Activated CD4-positive, alpha-beta T cell treated with anti-CD3 and anti-CD28 coated beads, Interleukin-2, amount 50 U/mL, for 24 hours (primary cell): Measurements from ENCODE around the gene PRKN.
"Not testable (repeated sequence)": the region's sequence is repeated elsewhere in the genome, so short reads cannot be mapped to it uniquely, and the experiment has no call there.

Experiments
- DNase-seq, 2 donors: peaks; one replicate each; pipeline ENCODE4 v3.0.0-alpha.2; 2020; ENCODE audit warnings: low read depth in 1 of 2, low spot score in 1 of 2

PRKN gene

GRCh38 chr6:162678896-162679295, 48.7 kb downstream of the PRKN start:
- not testable (repeated sequence) for DNase-seq

DNA sequence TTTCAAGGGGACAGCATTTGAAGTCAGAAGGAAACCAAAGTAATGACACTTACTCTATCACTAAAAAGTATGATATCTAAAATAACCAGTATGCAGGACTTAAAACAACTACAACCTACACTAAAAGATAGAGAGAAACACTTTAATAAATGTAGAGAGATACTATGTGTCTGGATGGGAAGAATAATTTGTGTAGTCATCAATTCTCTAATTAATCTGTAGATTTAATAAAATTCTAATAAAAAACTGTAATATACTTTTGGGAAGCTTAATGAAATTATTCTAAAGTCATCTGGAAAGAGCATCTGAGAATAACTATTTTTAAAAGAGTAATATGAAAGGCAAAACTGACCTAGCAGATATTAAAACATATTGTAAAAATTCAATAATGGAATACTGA, 52.1 kb downstream of the PRKN start:
- DNase-seq = no peak

- no peak for DNase-seq
These were observed 53.1 kb downstream of the PRKN start for GRCh38 chr6:162674452-162674851.

DNA sequence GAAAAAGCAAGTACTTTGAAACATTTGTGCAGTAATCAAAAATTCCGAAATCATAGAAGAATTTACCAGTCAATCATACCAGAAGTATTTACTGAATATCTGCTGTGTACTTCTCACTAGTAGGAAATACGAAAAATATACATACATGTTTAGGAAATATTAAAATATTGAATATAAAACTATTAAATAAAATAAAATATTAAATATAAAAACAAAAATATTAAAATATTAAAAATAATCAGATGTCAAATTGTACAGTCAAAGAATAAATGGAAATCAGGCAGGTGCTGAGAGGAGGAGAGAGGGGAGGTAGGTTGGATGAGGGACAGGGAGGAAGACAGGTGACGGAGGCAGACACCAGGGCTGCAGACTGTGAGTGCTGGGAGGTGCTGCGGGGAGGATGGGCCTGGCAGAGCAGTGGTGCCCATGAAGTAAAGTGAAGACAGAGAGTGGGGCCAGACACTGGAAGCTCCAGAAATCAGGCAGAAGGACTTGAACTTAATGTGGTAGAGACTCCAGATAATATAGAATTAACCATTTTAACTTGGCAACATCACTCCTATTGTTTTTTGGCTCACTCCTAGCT, 55.9 kb downstream of the PRKN start:
- no peak for DNase-seq

DNA sequence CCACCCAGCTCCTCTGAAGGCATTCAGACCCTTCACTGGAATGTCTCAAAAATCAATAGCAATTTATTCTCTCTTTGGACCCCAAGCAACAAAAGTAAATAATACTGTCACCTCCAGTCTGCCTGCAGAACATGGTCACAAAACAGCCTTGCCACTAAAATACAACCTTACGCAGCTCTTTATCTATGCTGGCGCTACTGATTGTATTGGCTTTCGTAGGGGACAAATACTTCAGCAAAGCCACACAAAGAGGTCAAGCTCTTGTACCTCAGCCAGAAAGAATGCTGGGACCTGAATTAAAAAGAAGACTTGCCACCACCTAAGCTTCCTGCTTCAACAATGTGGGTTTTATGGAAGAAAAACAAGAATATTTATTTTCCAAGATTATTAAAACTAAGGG, 57.2 kb downstream of the PRKN start:
- DNase-seq = no peak

GRCh38 chr6:162666246-162666645, 61.3 kb downstream of the PRKN start:
- no peak for DNase-seq

DNA sequence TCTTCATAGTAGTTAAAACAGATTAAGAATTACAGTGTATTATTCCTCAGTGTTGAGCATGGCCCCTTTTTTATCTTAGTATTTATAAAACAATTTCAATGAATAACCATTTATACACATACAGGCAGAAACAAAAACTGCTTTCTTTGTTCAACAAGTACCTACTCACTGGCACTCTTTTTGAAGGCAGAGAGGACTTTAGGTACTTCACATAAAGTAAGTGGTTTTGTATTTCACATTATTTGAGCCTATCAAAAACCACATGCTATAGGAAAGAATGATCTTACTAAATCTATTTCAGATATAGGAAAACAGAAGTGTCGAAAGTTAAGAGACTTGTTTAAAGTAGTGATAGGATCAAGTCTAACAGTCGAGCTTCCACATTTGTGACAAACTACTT, 73.8 kb downstream of the PRKN start:
- no peak for DNase-seq

DNA sequence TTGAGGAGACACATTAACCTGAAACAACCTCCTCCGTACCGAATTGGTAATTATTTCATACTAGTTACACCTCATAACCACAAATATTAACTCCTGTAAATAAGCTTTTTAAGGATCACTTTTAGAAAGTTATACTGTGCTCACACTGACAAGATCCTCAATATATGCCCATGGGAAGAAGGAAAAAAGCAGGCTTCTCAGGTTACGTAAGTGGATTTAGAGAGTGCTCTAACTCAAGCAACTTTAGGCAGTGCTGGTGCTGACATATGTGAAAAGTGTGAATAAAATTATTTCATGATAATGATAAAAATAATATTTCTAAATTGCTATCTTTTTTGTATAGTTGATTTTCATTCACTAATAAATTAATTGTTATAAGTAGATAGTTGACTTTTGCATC, 76.1 kb downstream of the PRKN start:
- DNase-seq = no peak

DNA sequence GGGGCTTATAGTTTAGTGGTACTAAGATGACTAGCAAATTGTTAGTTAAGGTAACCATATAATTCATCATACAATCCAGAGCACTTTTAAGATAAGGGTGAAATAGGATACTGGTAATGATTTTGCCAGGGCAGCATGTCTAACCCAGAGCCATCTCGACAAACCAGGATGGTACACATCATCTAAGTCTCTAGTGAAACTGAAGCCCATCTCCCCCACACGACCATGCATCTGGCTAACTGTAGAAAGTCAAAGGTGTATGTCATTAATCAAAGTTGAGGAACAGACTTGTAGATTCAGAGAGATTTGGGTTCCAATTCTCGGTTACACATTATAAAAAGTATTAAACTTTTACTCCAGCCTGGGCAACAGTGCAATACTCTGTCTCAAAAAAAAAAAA, 78.3 kb downstream of the PRKN start:
- DNase-seq = no peak

DNA sequence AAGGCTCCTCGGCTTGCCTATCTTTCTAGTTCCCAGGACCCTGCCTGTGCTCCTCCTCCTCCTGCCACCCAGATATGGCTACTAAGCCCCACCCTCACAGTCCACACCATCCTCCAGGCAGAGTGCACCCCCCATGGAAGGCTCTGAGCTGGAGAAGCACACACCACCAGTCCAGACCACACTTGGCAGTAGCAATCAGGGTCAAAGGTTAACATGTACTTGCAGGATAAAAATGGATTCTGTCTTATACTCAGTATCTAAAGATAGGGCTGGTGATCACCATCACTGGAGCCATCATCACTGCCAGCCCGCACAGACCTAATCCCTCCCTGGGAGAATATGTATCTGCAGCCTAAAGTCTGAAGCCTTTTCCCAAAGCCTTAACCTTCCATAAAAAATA, 83.4 kb downstream of the PRKN start:
- no peak for DNase-seq

DNA sequence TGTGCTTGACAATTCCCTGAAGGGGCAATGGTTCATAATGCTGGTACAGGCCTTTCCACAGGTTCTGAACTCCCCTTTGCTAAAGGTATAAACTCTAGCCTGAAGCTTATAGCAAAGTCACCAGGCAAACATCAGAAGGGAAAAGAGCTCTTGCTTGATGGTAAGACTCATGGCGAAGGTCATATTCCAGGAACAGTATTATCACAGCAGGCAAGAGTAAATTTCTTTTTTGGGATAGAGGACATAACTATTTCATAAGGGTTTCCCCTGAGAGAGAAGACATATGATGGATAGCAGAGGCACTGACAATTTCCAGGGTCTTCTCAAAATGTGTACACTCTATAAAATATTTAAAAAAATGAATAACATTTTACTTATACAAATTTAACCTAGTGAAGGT, 86.8 kb downstream of the PRKN start:
- DNase-seq = no peak

DNA sequence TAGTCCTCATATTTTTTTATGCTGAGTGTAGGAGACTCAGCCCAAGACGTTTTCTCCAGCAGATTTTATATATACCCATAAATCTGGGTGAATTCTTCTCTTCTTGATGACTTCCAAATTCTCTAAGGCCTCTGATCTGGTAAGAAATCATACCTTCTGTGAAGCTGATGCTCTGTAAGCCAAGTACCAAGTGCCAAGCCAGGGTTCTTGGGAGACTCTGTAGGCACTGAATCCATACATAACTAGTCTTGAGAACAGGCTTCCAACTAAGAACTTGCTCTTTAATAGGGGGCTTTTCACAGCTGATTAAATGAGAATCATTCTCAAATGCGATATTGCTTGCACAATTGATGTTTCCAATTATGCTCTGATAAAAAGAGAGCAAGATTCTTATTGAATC, 87.6 kb downstream of the PRKN start:
- DNase-seq = no peak

DNA sequence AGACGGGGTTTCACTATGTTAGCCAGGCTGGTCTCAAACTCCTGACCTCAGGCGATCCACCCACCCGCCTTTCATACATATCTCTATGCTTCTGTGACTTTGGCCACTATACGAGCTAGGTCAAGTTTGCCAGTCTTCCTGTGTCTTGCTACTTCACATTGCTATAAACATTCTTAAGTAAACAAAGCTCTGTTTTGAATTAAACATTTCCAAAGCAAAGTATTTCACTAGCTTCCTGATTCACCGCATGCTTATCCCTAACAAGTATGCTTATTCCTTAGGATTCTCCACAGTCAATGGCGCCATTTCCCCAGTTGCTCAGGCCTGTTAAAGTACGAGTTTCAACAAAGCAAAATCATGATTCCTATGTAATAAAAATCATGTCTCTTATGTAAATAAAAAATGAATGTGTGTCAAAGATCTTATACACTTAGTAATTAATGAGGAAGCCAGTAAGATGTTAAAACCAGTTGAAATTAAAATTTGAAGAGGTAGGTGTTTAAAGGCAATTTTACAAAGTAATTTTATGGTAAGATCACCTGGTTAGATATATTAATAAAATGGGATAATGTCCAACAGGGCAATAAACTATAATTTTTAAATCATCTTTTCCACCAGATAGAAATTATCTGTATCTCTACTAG, 88.5 kb downstream of the PRKN start:
- no peak for DNase-seq

DNA sequence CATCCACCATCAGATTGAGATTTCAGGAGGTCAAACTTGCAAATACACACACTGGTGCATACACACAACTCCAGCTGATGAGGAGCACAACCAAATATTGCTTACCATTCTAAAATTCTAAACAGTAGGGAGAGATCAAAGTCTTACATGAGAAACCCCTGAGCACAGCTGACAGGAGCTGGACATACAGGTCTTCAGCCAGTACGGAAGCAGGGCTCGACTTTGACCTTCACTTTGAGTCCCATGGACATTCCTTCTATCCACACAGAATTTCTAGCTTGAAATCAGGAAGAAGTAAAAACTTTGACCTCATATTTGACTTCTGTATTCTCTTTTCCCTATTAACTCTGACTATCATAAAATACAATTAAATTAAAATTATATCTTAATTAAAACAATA, 90.2 kb downstream of the PRKN start:
- no peak for DNase-seq

- DNase-seq = no peak
These were observed 91.4 kb downstream of the PRKN start for GRCh38 chr6:162636167-162636566.

DNA sequence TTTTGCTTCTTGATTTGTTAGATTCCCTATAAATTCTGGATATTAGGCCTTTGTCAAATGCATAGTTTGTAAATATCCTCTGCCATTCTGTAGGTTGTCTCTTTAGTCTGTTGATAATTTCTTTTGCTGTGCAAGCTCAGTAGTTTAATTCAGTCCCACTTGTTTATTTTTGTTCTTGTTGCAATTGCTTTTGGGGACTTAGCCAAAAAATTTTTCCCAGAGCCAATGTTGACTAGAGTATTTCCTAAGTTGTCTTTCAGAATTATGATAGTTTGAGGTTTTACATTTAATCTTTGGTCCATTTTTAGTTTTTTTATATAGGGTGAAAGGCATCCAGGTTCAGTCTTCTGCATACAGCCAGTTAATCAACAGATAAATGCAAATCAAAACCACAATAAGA, 96.0 kb downstream of the PRKN start:
- DNase-seq = no peak

DNA sequence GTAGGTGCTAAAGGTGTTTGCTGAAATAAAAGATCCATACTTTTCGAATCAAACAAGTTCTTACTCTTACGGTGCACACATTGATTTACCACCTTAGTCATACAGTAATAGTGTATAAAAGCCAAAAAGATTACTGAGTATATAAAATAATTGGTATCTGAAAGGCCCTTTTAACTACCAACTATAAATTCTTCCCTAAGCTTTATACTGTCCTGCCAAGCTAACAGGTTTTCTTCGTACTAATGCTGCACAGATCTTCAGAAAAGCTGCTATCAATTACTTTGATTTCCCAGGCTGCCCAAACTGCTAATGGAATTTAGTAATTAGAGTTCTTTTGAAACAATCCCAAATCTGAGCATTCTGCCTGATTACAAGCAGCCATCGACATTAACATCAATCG, 97.5 kb downstream of the PRKN start:
- DNase-seq = no peak

DNA sequence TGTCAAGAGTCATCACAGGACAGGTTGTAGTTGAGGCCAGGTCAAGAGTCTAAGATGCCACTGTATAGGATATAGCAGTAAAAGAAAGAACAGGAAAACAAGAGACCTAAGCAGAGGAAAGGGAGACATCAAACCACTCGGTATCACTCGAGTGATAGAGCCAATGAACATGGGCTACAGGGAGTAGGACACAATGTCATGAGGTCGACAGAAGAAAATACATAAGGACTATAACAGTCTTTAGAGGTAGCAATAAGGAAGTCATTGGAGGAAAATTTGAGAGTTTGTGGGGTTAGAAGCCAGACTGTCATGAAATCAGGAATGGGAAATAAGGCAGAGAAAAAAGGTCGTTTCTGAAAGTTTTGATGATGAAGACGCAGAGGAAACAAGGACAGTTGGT, 99.7 kb downstream of the PRKN start:
- DNase-seq = no peak

DNA sequence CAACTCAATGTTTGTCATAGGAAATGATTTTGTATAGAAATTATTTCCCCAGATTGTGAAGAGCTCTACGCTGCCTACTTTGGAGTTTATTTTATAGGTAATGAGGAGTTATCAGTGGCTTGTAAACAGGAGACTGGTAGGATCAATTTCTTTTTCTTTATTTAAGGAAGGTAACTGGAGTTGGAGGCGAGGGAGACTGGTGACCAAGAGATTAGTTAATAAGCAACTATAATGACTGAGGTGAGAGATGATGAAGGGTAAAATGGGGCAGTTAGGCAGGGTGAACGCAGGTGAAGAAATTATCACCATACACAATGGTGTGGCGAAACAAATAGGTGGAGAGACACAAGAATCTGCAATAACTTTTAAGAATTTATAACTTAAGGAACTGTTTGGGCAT, 100.2 kb downstream of the PRKN start:
- DNase-seq = no peak

GRCh38 chr6:162626869-162627268, 100.7 kb downstream of the PRKN start:
- no peak for DNase-seq

- DNase-seq = no peak
These were observed 101.6 kb downstream of the PRKN start for GRCh38 chr6:162625846-162626540.

DNA sequence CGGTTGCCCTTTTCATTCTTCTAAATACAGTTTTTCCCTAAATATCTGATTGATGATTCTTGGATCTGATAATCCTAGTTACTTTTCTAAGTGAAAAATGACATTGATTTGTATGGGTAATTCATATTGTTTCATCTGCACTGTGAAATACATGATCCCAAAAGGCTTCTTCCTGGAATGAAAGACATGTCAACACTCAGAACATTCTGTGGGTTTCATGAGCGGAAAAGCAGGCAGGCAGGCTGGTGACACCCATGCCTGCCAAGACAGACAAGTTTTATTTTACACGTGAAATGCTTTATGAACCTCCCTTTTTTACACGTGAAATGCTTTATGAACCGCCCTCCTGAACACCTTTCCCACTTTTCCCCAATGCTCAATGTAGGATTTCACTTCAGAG, 105.0 kb downstream of the PRKN start:
- DNase-seq = no peak

- DNase-seq = no peak
These were observed 106.3 kb downstream of the PRKN start for GRCh38 chr6:162621246-162621645.
